Choroid plexus epithelial cell (primary cell): ENCODE data around the gene ADGRD1.

Experiments
- DNase-seq: peaks from one replicate; pipeline ENCODE4 v3.0.0-alpha.2; 2010; ENCODE audit warnings: low read depth
- H3K4me3 ChIP-seq: 2 replicates; pipeline ENCODE4 v1.5.1; 2011; ENCODE audit warnings: low read depth, mild to moderate bottlenecking, control low read depth, low read length, moderate library complexity
- TF ChIP-seq, protein P1 (sequence below): conservative IDR thresholded peaks from 2 replicates; pipeline ENCODE4 v1.5.1; 2011; ENCODE audit warnings: low read depth, mild to moderate bottlenecking, control low read depth, inconsistent platforms, low read length, moderate library complexity

The ADGRD1 gene

DNA sequence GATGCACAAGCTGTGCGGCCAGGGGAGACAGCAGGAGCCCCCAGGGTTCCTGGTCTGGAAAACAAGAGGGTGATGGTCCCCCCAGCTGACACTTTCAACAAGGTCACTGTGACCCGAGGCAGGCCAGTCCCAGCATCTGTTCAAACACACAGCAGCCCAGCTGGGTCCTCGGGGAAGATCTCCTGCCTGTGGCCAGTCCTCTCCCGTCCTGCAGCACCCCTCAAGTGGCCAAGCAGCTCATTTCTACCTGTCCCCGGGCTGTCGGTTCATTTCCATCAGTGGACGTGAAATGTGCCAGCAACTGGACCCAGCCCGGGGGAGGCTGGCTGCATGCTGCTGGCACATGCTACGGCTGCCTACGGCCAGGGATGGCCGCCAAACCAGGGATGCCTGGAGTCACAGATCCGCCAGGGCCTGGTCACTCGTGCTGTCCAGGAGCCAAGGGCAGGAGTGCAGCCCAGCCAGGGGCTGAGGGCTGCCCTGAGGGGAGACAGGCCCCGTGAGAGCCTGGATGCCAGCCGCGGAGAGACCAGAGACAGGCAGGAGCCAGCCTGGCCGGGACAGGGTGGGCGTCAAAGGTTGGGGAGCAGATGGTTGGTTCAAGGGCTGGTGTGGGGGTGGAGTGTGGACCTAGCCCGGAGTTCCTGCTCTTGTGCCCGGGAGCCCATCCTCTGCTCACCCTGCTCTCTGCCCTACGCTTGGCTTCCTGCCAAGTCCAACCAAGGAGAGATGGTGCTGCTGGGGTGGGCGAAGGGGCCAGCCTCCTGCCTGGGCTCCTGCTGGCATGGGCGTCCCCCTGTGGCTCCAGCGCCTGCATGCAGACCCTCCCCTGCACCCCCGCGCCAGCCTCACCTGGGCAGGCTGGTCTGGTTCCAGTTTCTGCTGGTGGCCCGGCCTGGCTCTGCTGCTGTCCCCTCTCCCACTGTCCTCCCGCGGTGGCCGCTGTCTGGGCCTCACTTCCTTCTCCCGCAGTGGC, 143.8 kb downstream of the ADGRD1 start:
- no peak for DNase-seq
- TF ChIP-seq, protein P1, sequence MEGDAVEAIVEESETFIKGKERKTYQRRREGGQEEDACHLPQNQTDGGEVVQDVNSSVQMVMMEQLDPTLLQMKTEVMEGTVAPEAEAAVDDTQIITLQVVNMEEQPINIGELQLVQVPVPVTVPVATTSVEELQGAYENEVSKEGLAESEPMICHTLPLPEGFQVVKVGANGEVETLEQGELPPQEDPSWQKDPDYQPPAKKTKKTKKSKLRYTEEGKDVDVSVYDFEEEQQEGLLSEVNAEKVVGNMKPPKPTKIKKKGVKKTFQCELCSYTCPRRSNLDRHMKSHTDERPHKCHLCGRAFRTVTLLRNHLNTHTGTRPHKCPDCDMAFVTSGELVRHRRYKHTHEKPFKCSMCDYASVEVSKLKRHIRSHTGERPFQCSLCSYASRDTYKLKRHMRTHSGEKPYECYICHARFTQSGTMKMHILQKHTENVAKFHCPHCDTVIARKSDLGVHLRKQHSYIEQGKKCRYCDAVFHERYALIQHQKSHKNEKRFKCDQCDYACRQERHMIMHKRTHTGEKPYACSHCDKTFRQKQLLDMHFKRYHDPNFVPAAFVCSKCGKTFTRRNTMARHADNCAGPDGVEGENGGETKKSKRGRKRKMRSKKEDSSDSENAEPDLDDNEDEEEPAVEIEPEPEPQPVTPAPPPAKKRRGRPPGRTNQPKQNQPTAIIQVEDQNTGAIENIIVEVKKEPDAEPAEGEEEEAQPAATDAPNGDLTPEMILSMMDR: no peak
- no peak overlapping the region for H3K4me3 ChIP-seq

DNA sequence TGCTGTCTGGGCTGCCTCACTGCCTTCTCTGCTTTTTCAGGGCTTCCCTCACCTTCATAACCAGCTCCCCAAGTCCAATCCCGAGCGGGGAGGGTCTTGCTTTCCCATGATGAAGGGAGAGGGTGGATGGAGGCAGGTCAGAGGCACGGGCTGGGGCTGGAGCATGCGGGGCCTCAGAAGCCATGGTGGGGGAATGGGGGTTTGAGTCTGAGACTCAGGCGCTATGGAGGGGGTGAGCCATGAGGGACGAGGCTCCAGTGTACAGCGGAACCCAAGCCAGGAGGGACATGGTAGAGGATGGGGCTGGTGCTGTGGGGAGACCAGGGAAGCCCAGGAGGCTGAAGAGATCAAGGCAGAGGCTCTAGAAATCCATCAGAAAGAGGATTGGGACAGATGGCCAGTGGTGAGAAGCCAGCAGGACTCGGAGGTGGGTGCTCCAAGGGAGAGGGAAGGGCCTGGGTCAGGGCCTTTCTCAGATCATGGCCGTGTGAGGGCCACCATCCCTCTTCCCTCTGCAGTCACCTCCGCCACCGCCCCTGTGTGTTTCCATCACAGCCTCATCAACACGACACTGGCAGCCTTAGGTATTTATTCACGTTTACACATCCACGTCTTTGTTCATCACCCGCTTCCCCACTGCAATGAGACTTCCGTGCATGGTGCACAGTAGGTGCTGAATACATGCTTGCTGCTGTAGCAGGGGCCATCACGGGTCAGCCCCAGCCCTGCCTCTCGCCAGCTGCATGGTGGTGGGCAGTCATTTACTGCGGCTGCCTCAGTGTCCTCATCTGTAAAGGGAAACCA, 144.7 kb downstream of the ADGRD1 start:
- TF ChIP-seq, protein P1: no peak
- no peak for DNase-seq
- no peak overlapping the region for H3K4me3 ChIP-seq

DNA sequence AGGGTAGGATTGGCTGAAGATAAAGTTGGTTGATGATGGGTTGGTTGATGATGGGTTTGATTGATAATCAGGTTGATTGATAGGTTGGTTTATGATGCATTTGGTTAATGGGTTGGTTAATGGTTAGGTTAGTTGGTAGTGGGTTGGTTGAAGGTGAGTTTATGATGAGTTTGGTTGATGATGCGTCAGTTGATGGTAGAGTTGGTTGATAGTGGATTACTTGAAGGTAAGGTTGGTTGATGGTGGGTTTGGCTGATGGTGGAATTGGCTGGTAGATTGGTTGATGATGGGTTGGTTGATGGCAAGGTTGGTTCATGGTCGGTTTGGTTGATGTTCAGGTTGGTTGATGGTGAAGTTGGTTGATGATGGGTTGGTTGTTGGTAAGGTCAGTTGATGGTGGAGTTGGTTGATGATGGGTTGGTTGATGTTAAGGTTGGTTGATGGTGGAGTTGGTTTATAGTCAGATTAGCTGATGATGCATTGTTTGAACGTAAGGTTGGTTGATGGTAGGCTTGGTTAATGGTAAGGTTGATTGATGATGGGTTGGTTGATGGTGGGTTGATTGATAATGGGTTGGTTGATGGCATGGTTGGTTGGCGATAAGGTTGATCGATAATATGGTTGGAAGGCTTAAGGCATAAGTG, 146.4 kb downstream of the ADGRD1 start:
- no peak for DNase-seq
- no peak overlapping the region for H3K4me3 ChIP-seq
- TF ChIP-seq, protein P1: no peak

DNA sequence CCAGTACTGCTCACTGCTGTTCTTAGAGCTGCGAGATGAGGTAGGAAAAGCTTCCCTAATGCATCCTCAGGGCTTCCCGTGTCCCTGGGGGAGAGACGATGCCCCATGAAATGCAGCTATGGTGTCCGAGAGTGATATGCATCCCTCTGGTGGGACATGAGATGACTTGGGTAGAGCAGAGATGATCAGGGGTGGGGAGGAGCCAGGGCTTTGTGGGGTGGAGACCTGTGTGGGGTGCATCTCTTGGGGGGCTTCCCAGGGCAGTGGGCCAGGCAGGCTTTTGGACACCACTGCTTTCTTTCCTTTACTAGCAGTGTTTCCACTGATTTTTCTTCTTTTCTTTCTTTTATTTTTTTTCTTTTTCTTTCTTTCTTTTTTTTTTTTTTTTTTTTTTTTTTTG, 147.3 kb downstream of the ADGRD1 start:
- no peak for DNase-seq
- TF ChIP-seq, protein P1: no peak
- no peak overlapping the region for H3K4me3 ChIP-seq

DNA sequence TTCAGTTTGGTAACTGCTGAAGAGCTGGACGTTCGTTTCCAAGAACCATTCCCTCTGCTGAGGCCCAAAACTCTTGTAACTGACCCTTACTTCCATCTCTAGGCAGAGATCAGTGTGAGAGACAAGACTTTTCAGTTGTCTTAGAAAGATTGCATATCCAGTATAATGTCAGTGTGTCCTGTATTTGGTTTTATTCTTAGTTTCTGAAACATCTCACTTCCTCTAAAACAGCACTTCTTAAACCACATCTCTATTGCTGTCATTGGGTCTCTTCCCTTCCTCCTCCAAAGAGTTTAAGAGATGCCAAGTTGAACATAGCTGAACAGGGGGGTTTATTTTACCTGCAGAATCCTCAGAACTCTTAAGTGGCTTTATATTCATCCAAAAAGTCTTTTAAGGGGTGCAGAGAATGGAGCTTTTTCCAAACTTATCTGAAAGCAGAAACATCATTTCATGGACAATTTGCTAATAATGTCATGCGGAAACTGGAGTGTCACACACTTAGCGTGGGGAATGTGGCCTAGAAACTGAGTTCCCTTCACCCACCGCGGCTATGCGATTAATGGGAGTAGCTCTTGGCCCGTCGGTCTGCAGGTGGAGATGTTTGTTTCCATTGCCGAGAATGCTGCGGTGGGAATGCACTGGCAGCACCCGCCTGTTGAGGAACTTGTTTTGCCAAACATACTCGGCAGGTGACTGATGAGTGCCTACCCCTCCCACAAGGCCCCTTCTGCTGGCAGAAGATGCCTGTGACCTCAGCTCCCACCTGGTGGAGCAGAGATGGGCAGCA, 148.2 kb downstream of the ADGRD1 start:
- DNase-seq: no peak
- TF ChIP-seq, protein P1: no peak
- H3K4me3 ChIP-seq: no peak overlapping the region

DNA sequence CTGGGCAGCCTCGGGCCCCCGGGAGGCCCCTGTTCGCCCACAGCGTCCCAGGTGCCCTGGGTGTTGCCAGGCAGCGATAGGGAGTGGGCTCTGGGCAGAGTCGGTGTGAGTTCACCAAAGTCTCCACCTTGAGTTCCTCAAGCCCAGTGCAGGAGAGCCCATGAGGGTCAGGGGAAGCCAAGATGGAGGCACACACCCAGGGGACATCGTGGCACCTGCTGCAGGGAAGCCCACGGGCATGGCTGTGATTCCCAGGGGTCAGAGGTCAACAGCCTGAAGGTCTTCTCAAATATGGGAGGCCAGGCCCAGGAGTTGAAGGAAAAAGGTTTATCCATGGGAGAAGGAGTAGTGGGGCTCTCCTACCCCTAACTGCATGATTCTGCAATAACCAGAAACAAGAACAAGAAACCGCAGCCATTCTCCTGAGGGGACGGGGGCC, 148.8 kb downstream of the ADGRD1 start:
- TF ChIP-seq, protein P1: no peak
- DNase-seq: no peak

More for the DNA sequence above, 148.8 kb downstream of the ADGRD1 start:
- no peak overlapping the region for H3K4me3 ChIP-seq
